CD4-positive, CD25-positive, alpha-beta regulatory T cell (primary cell): ENCODE data around the gene KCNJ15. TPM values are rescaled to one million over a fixed set of nuclear protein-coding genes. Genes with fewer than 3 reads are reported as not detected.
"Not testable (repeated sequence)": the region's sequence is repeated elsewhere in the genome, so short reads cannot be mapped to it uniquely, and the experiment has no call there.

Source experiments
- ATAC-seq, 2 donors: fragments of 150-1000 bp; cut with Tn5 transposase; one replicate each; pipeline ENCODE4 v1.10.0; 2021; ENCODE audit warnings: low read depth in 2 of 2, moderate number of reproducible peaks in 2 of 2, moderate library complexity in 1 of 2
- DNase-seq, 3 donors: peaks; one replicate each; pipeline versions ENCODE4 v3.0.0 to v3.0.0-alpha.2; 2012 to 2022; ENCODE audit warnings: mixed read lengths in 1 of 3
- H3K27ac ChIP-seq: one replicate; pipeline ENCODE4 v1.7.0; 2013; ENCODE audit warnings: mild to moderate bottlenecking, low read length; ENCODE audit not compliant: insufficient read depth, poor library complexity, severe bottlenecking
- H3K27me3 ChIP-seq: one replicate; pipeline ENCODE4 v1.7.0; 2013; ENCODE audit warnings: low read length; ENCODE audit not compliant: control insufficient read depth, insufficient read depth
- H3K36me3 ChIP-seq: one replicate; pipeline ENCODE4 v1.7.0; 2013; ENCODE audit warnings: mild to moderate bottlenecking, low read length, moderate library complexity; ENCODE audit not compliant: control insufficient read depth, insufficient read depth
- H3K4me1 ChIP-seq: 2 replicates; pipeline ENCODE4 v1.7.0; 2013; ENCODE audit warnings: mild to moderate bottlenecking, low read length; ENCODE audit not compliant: insufficient read depth, control insufficient read depth, poor library complexity, severe bottlenecking
- H3K4me3 ChIP-seq: one replicate; pipeline ENCODE4 v1.7.0; 2013; ENCODE audit warnings: low read depth, mild to moderate bottlenecking, low read length, moderate library complexity
- H3K9me3 ChIP-seq, 2 experiments: 1 replicate in 1 of 2; 2 replicates in 1 of 2; pipeline ENCODE4 v1.7.0; 2013; ENCODE audit warnings: low read length in 2 of 2, mild to moderate bottlenecking in 1 of 2, moderate library complexity in 1 of 2; ENCODE audit not compliant: control insufficient read depth in 2 of 2
- H3K27ac Mint-ChIP-seq, 3 donors: one replicate each; pipeline ENCODE4 v1.8.0; 2020 to 2022; ENCODE audit warnings: mild to moderate bottlenecking in 3 of 3, mixed read lengths in 3 of 3, moderate library complexity in 2 of 3
- H3K27me3 Mint-ChIP-seq: one replicate; pipeline ENCODE4 v1.8.0; 2022; ENCODE audit warnings: mild to moderate bottlenecking, mixed read lengths
- H3K36me3 Mint-ChIP-seq: one replicate; pipeline ENCODE4 v1.8.0; 2020; ENCODE audit warnings: mixed read lengths
- H3K4me1 Mint-ChIP-seq, 4 donors: one replicate each; pipeline ENCODE4 v1.8.0; 2020 to 2022; ENCODE audit warnings: mixed read lengths in 4 of 4, mild to moderate bottlenecking in 1 of 4
- H3K4me3 Mint-ChIP-seq, 4 donors: one replicate each; pipeline ENCODE4 v1.8.0; 2020 to 2022; ENCODE audit warnings: mild to moderate bottlenecking in 4 of 4, mixed read lengths in 4 of 4, moderate library complexity in 3 of 4
- H3K9me3 Mint-ChIP-seq, 7 donors: one replicate each; pipeline ENCODE4 v1.8.0; 2020 to 2022; ENCODE audit warnings: mixed read lengths in 7 of 7, mild to moderate bottlenecking in 3 of 7, moderate library complexity in 2 of 7
- polyA plus RNA-seq, 4 donors: library from polyadenylated mRNA; unstranded; fragments of 300-500 nt; fragmentation: Illumina TruSeq; gene quantifications; one replicate each; pipeline ENCODE4 v1.2.3, GENCODE V29; 2021
- total RNA-seq: library from RNA; stranded (reverse); gene quantifications from one replicate; pipeline ENCODE4 v1.2.3, GENCODE V29; 2022

Gene KCNJ15
- total and polyA plus RNA-seq, 5 donors from 2014 or later, result 0.10 TPM; not detected in 4

DNA sequence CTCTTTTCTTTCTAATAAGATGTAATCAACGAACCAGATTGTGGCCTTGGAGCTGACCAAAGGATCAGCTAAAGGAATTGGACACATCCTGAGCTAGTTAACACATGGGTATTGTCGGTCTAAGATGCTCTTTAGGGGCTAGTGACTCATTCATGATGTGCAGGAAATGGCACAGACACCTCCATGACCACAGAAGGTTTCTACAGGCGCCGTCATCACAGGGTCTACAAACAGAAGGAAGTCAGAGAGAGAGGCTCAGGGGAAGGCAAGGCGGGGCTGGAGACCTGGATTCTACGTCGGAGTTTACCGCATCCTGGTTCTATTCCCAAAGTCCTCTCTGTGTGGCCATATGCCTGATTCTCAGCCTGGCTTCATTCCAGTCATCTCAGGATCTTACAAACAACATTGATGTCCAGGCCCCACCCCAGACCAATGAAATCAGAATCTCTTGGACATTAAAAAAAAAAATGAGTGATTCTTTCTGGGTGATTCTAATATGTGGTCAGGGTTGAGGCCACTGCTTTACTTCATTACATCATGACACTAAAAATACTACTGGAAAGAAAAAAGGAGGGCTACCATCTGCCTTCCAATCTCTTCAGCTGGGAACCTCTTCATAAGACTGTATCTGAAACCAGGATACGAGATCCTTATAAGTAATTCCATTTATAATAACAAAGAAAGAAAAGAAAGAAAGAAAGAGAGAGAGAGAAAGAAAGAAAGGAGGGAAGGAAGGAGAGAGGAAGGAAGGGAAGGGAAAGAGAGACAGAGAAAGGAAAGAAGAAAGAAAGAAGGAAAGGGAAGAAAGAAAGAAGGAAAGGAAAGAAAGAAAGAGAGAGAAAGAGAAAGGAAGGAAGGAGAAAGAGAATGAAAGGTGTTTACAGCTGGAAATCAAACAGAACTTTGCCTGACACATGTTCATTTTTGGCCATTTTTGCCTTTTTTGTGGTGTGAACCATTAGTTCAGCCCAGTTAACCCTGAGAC lies 11.6 kb upstream of the KCNJ15 start:
- Histone ChIP-seq H3K36me3 (no peaks in the 10 kb centered on the region), H3K27ac (no peak overlapping the region), H3K4me3 (no peak overlapping the region), H3K4me1 (no peaks in the 10 kb centered on the region), H3K9me3 (no peaks in the 10 kb centered on the region), H3K27me3 (no peaks in the 10 kb centered on the region)
- peaks cover 0 to 4% (median 0%) of the 10 kb centered on the region in 7 donors for H3K9me3 Mint-ChIP-seq
- peaks cover 3 to 12% (median 6%) of the 10 kb centered on the region in 4 donors for H3K4me1 Mint-ChIP-seq
- peak overlapping the region in 2 of 3 donors; percentile 27 to 94 for H3K27ac Mint-ChIP-seq
- DNase-seq (peak; percentile 1 to 69 (median 2)), ATAC-seq (peak; percentile 66 to 69)
- H3K4me3 Mint-ChIP-seq, result peak overlapping the region in 1 of 4 donors; percentile 28
- H3K36me3 Mint-ChIP-seq, result no peaks in the 10 kb centered on the region
- H3K27me3 Mint-ChIP-seq, result peaks cover 19% of the 10 kb centered on the region

- Mint-ChIP-seq H3K4me1 (peaks cover 3 to 12% (median 6%) of the 10 kb centered on the region in 4 donors), H3K4me3 (no peak overlapping the region), H3K27ac (no peak overlapping the region)
These were observed 10.3 kb upstream of the KCNJ15 start for GRCh38 chr21:38246511-38246910.

DNA sequence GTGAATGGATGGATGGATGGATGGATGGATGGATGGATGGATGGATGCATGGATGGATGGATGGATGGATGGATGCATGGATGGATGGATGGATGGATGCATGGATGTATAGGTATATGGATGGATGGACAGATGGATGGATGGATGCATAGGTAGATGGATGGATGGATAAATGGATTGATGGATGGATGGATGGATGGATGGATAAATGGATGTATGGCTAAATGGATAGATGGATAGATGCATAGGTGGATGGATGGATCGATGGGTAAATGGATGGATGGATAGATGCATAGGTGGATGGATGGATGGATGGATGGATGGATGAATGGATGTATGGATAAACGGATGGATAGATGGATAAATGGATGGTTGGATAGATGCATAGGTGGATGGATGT lies 9.7 kb upstream of the KCNJ15 start:
- not testable (repeated sequence) for H3K36me3 ChIP-seq, H3K27ac ChIP-seq, H3K4me3 ChIP-seq, ATAC-seq, H3K36me3 Mint-ChIP-seq, H3K9me3 ChIP-seq, H3K4me1 ChIP-seq, H3K9me3 Mint-ChIP-seq, H3K4me3 Mint-ChIP-seq, DNase-seq, H3K27ac Mint-ChIP-seq, H3K27me3 ChIP-seq
- H3K4me1 Mint-ChIP-seq, result peaks cover 3 to 12% (median 6%) of the 10 kb centered on the region in 4 donors
- peaks cover 19% of the 10 kb centered on the region for H3K27me3 Mint-ChIP-seq

More at GRCh38 chr21:38246511-38246910, 10.3 kb upstream of the KCNJ15 start:
- no peak for DNase-seq
- H3K27ac ChIP-seq, result no peak overlapping the region
- H3K27me3 Mint-ChIP-seq, result peaks cover 19% of the 10 kb centered on the region
- no peaks in the 10 kb centered on the region for H3K36me3 ChIP-seq
- H3K36me3 Mint-ChIP-seq, result no peaks in the 10 kb centered on the region
- H3K4me1 ChIP-seq, result no peaks in the 10 kb centered on the region
- H3K9me3 Mint-ChIP-seq, result peaks cover 0 to 4% (median 0%) of the 10 kb centered on the region in 7 donors
- ATAC-seq, result no peak
- H3K9me3 ChIP-seq, result no peaks in the 10 kb centered on the region
- no peaks in the 10 kb centered on the region for H3K27me3 ChIP-seq
- H3K4me3 ChIP-seq, result no peak overlapping the region

GRCh38 chr21:38247738-38248510 lies 8.9 kb upstream of the KCNJ15 start:
- H3K4me3 ChIP-seq, result no peak overlapping the region
- H3K9me3 ChIP-seq, result no peaks in the 10 kb centered on the region
- no peaks in the 10 kb centered on the region for H3K4me1 ChIP-seq
- peaks cover 3 to 12% (median 6%) of the 10 kb centered on the region in 4 donors for H3K4me1 Mint-ChIP-seq
- peaks cover 0 to 5% (median 0%) of the 10 kb centered on the region in 7 donors for H3K9me3 Mint-ChIP-seq
- peaks cover 10% of the 10 kb centered on the region for H3K27me3 Mint-ChIP-seq
- H3K4me3 Mint-ChIP-seq, result no peak overlapping the region
- ATAC-seq (no peak), DNase-seq (no peak)
- no peaks in the 10 kb centered on the region for H3K36me3 ChIP-seq
- no peaks in the 10 kb centered on the region for H3K36me3 Mint-ChIP-seq
- no peaks in the 10 kb centered on the region for H3K27me3 ChIP-seq
- no peak overlapping the region for H3K27ac ChIP-seq
- H3K27ac Mint-ChIP-seq, result no peak overlapping the region

GRCh38 chr21:38249256-38249655 lies 7.5 kb upstream of the KCNJ15 start:
- Mint-ChIP-seq H3K27ac (no peak overlapping the region), H3K4me3 (no peak overlapping the region), H3K36me3 (no peaks in the 10 kb centered on the region), H3K4me1 (peaks cover 3 to 9% (median 6%) of the 10 kb centered on the region in 4 donors), H3K9me3 (peaks cover 0 to 5% (median 0%) of the 10 kb centered on the region in 7 donors), H3K27me3 (peaks cover 10% of the 10 kb centered on the region)
- Histone ChIP-seq H3K4me3 (no peak overlapping the region), H3K9me3 (no peaks in the 10 kb centered on the region), H3K27me3 (no peaks in the 10 kb centered on the region), H3K27ac (no peak overlapping the region), H3K36me3 (no peaks in the 10 kb centered on the region), H3K4me1 (no peaks in the 10 kb centered on the region)
- DNase-seq (peak in 1 of 3 donors; percentile 2), ATAC-seq (no peak)

DNA sequence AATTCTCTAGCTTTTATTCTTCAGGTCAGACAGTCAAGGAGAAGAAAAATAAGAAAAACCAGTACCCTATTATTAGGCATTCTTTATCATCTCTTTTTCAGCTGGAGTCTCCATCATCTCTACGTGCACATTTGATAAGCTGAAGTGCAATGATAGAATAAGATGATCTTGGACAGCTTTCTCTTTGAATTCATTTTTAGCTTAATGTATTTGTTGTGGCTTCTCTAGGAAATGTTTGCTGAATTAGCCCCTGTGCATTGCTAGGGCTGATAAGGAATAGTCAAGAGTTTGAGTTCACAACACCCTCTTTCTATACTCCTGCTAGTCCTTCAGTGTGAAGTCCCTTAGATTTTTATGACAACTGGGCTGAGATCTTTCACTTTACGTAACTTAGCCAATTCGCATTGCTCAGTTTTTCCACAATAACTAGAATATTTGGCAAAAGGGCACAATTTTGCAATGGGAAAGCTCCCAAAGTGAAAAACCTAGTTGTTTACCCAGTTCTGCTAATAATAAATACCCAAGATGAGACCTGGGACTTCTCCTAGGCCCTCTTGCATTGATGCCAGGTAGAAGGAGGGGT lies 7.0 kb upstream of the KCNJ15 start:
- Histone ChIP-seq H3K36me3 (no peaks in the 10 kb centered on the region), H3K4me1 (no peaks in the 10 kb centered on the region), H3K9me3 (no peaks in the 10 kb centered on the region), H3K4me3 (no peak overlapping the region), H3K27ac (no peak overlapping the region), H3K27me3 (no peaks in the 10 kb centered on the region)
- peaks cover 7% of the 10 kb centered on the region for H3K27me3 Mint-ChIP-seq
- no peaks in the 10 kb centered on the region for H3K36me3 Mint-ChIP-seq
- no peak overlapping the region for H3K4me3 Mint-ChIP-seq
- ATAC-seq (no peak), DNase-seq (no peak)
- no peak overlapping the region for H3K27ac Mint-ChIP-seq
- peaks cover 0 to 5% (median 0%) of the 10 kb centered on the region in 7 donors for H3K9me3 Mint-ChIP-seq
- peaks cover 2 to 4% (median 3%) of the 10 kb centered on the region in 4 donors for H3K4me1 Mint-ChIP-seq

- H3K27ac ChIP-seq, result no peak overlapping the region
- no peak for ATAC-seq
- H3K4me1 ChIP-seq, result no peaks in the 10 kb centered on the region
- Mint-ChIP-seq H3K4me1 (no peaks in the 10 kb centered on the region), H3K9me3 (peaks cover 0 to 4% (median 0%) of the 10 kb centered on the region in 7 donors), H3K27me3 (no peaks in the 10 kb centered on the region), H3K4me3 (no peak overlapping the region), H3K27ac (no peak overlapping the region), H3K36me3 (no peaks in the 10 kb centered on the region)
- no peak overlapping the region for H3K4me3 ChIP-seq
- H3K36me3 ChIP-seq, result no peaks in the 10 kb centered on the region
- H3K9me3 ChIP-seq, result no peaks in the 10 kb centered on the region
- no peak for DNase-seq
- no peaks in the 10 kb centered on the region for H3K27me3 ChIP-seq
These were observed 5.8 kb upstream of the KCNJ15 start for GRCh38 chr21:38250991-38251418.
